Calu3 (cell line): Measurements from ENCODE around the gene TBRG4. TPM values are rescaled to one million over a fixed set of nuclear protein-coding genes. Genes with fewer than 3 reads are reported as not detected.

Experiments used
- BruUV-seq: library from RNA; stranded (reverse); fragments of 400-500 nt; replicated peaks from 2 replicates; lab custom pipeline; 2021; lab: Mats Ljungman, UMichigan
- CTCF ChIA-PET: fragments of 300-600 bp; sonication (Branson Sonifier 250); formaldehyde crosslinking; loops from one replicate; lab custom pipeline; 2022; ENCODE audit warnings: antibody characterized with exemption; lab: Charles Lee
- DNase-seq: peaks from one replicate; pipeline ENCODE4 v3.0.0; 2022
- H3K27ac Mint-ChIP-seq: one replicate; pipeline ENCODE4 v1.8.0; 2022; ENCODE audit warnings: mixed read lengths; ENCODE audit not compliant: unreplicated experiment
- H3K27me3 Mint-ChIP-seq: one replicate; pipeline ENCODE4 v1.8.0; 2022; ENCODE audit warnings: mixed read lengths; ENCODE audit not compliant: unreplicated experiment
- H3K36me3 Mint-ChIP-seq: one replicate; pipeline ENCODE4 v1.8.0; 2022; ENCODE audit warnings: mild to moderate bottlenecking, moderate library complexity, mixed read lengths; ENCODE audit not compliant: insufficient read depth, unreplicated experiment
- H3K4me1 Mint-ChIP-seq: one replicate; pipeline ENCODE4 v1.8.0; 2022; ENCODE audit warnings: mild to moderate bottlenecking, low read depth, mixed read lengths; ENCODE audit not compliant: unreplicated experiment
- H3K4me3 Mint-ChIP-seq: one replicate; pipeline ENCODE4 v1.8.0; 2022; ENCODE audit warnings: mild to moderate bottlenecking, low read depth, moderate library complexity, mixed read lengths; ENCODE audit not compliant: unreplicated experiment
- H3K9me3 Mint-ChIP-seq: one replicate; pipeline ENCODE4 v1.8.0; 2022; ENCODE audit warnings: low read depth, mixed read lengths; ENCODE audit not compliant: unreplicated experiment
- intact Hi-C: fragments of 100-400 bp; cut with micrococcal nuclease; formaldehyde crosslinking; loops from one replicate; pipeline ENCODE4 v1.10.0; 2022; ENCODE audit not compliant: unreplicated experiment
- total RNA-seq: library from RNA; stranded (reverse); gene quantifications from 2 replicates; pipeline ENCODE4 v1.2.3, GENCODE V29; 2022
- TF ChIP-seq, protein P1 (sequence below): fragments of 200-600 bp; IDR thresholded peaks from one replicate; pipeline ENCODE4 v1.8.0; 2022; ENCODE audit warnings: antibody characterized with exemption; ENCODE audit not compliant: unreplicated experiment

Gene TBRG4
- total RNA-seq, 1 experiment from 2014 or later, result 191 TPM

DNA sequence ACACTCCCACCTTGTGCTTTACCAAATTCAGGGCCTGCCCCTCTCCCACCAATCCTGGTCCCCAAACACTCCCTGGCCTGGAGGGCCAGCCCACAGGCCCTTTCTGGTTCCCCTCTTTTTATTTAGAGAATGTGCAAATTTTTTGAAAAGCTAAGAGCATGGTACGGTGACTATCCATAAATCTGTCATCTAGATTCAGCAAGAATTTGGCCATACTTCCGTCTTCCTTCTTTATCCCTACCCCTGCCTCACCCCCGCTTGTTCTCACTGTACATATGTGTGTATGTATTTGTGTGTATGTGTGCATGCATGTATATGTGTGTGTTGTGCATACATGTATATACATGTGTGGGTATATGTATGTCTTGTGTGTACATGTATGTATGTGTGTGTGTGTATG is 8.1 kb upstream of the TBRG4 start:
- peaks cover 35% of the 10 kb centered on the region for H3K27me3 Mint-ChIP-seq
- intact Hi-C loops, result no loop called here
- DNase-seq, result no peak
- H3K4me3 Mint-ChIP-seq, result no peak overlapping the region
- H3K9me3 Mint-ChIP-seq, result peaks cover 2% of the 10 kb centered on the region
- H3K27ac Mint-ChIP-seq, result no peak overlapping the region
- no peaks in the 10 kb centered on the region for H3K4me1 Mint-ChIP-seq
- TF ChIP-seq, protein P1, sequence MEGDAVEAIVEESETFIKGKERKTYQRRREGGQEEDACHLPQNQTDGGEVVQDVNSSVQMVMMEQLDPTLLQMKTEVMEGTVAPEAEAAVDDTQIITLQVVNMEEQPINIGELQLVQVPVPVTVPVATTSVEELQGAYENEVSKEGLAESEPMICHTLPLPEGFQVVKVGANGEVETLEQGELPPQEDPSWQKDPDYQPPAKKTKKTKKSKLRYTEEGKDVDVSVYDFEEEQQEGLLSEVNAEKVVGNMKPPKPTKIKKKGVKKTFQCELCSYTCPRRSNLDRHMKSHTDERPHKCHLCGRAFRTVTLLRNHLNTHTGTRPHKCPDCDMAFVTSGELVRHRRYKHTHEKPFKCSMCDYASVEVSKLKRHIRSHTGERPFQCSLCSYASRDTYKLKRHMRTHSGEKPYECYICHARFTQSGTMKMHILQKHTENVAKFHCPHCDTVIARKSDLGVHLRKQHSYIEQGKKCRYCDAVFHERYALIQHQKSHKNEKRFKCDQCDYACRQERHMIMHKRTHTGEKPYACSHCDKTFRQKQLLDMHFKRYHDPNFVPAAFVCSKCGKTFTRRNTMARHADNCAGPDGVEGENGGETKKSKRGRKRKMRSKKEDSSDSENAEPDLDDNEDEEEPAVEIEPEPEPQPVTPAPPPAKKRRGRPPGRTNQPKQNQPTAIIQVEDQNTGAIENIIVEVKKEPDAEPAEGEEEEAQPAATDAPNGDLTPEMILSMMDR, result no peak
- CTCF ChIA-PET, result no interaction called here
- no peaks in the 10 kb centered on the region for H3K36me3 Mint-ChIP-seq
- no TSS peak for BruUV-seq

DNA sequence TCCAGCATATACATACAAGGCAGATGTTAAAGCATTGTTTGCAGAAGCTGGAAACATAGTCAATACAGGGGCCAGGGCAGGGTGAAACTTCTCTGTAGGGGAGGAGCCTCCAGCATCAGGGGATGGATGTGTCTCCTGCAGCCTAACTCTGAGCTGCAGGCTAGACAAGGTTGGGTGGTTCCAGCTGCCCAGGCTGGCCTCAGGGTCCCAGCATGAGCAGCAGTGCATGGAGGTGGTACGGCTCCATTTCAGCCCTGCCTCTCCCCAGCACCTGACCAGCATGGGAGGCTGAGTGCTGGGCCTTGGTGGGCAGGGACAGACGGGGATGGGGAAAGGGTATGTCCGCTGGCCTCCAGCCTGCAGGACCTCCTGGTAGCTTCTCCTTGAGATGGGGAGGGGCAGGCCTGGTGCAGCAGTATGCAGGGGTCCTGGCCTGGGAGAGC is 7.4 kb upstream of the TBRG4 start:
- CTCF ChIA-PET, result no interaction called here
- intact Hi-C loops, result no loop called here
- TF ChIP-seq, protein P1, result no peak
- Mint-ChIP-seq H3K4me3 (no peak overlapping the region), H3K36me3 (no peaks in the 10 kb centered on the region), H3K9me3 (peaks cover 2% of the 10 kb centered on the region), H3K4me1 (no peaks in the 10 kb centered on the region), H3K27me3 (peaks cover 42% of the 10 kb centered on the region), H3K27ac (no peak overlapping the region)
- no peak for DNase-seq
- BruUV-seq, result no TSS peak

DNA sequence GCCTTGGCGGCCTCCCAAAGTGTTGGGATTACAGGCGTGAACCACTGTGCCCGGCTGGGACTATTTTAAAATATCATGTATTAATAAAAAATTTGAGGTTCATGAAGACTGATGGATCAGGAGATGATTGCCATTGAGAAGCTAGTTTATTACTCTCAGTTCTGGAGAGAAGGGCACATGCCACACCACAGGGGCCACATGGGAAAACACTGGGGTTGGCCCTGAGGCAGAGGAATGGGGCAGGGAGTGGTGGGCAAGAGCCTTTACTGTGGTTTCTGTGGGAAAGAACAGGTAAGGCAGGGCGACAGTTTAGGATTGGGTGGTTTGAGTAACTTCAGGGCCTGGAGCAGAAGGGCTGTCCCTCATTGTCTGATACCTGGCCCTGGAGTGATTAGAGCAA is 6.8 kb upstream of the TBRG4 start:
- no peaks in the 10 kb centered on the region for H3K36me3 Mint-ChIP-seq
- TF ChIP-seq, protein P1, result no peak
- intact Hi-C loops, result no loop called here

DNA sequence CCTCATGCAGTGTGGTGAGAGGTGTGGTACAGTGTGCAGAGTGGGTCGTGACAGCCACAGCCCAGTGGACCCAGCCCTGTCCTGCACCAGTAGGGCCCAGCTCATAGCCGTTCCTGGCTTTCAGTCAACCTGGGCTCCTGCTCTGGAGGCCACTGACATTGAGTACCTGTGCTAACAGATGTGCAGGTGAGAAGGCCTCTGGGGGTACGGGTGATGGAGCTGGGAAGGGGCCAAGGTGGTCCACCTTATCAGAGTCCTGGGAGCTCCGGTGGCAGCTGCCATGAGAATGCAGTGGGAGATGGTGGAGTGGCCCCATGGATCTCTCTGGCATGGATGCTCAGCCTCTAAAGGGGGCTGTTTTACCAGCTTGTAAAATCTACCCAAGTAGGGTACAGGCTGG is 6.1 kb upstream of the TBRG4 start:
- no peaks in the 10 kb centered on the region for H3K4me1 Mint-ChIP-seq
- no TSS peak for BruUV-seq
- TF ChIP-seq, protein P1, result no peak
- H3K27me3 Mint-ChIP-seq, result peaks cover 47% of the 10 kb centered on the region
- DNase-seq, result no peak
- CTCF ChIA-PET, result no interaction called here
- H3K36me3 Mint-ChIP-seq, result peaks cover 2% of the 10 kb centered on the region
- intact Hi-C loops, result no loop called here
- no peak overlapping the region for H3K4me3 Mint-ChIP-seq
- no peak overlapping the region for H3K27ac Mint-ChIP-seq
- H3K9me3 Mint-ChIP-seq, result peaks cover 2% of the 10 kb centered on the region

More for the DNA sequence above, 6.8 kb upstream of the TBRG4 start:
- H3K27me3 Mint-ChIP-seq, result peaks cover 47% of the 10 kb centered on the region
- no TSS peak for BruUV-seq
- no peak overlapping the region for H3K27ac Mint-ChIP-seq
- H3K4me1 Mint-ChIP-seq, result no peaks in the 10 kb centered on the region
- DNase-seq, result no peak
- CTCF ChIA-PET, result no interaction called here
- no peak overlapping the region for H3K4me3 Mint-ChIP-seq
- H3K9me3 Mint-ChIP-seq, result peaks cover 2% of the 10 kb centered on the region
